Prostate gland (tissue), 2 donors: ENCODE measurements around the gene SND1.

ENCODE experiments used
- POLR2A ChIP-seq: fragments of 450-650 bp; IDR thresholded peaks from one replicate; pipeline ENCODE4 v1.6.1; 2016; ENCODE audit warnings: antibody characterized with exemption, mild to moderate bottlenecking
- POLR2AphosphoS5 ChIP-seq: sonication (generic); formaldehyde crosslinking; IDR thresholded peaks from one replicate; pipeline ENCODE4 v1.6.1; 2017; ENCODE audit warnings: antibody characterized with exemption
- TF ChIP-seq, protein P1 (sequence below), 4 experiments: fragments of 200-600 bp in 2 of 4; fragments of 450-650 bp in 2 of 4; sonication (generic) in 2 of 4; IDR thresholded peaks; 1 replicate in 3 of 4; 2 replicates in 1 of 4; pipeline ENCODE4 v1.5.1; 2016 to 2019; ENCODE audit warnings: antibody characterized with exemption in 4 of 4, mild to moderate bottlenecking in 2 of 4, moderate library complexity in 2 of 4

DNA sequence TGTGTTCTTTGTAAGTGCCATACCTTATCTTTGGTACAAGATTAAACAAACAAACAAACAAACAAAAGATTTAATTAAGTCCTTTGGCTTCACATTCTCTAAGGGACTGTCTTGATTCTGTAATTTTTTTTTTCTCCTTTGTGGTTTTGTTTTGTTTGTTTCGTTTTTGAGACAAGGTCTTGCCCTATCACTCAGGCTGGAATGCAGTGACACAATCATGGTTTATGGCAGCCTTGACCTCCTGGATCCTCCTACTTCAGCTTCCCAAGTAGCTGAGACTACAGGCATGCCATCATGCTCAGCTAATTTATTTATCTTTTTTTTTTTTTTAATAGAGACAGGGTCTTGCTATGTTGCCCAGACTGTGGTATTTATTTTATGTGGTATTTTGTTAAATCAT lies 213.5 kb downstream of the SND1 start:
- TF ChIP-seq, protein P1, sequence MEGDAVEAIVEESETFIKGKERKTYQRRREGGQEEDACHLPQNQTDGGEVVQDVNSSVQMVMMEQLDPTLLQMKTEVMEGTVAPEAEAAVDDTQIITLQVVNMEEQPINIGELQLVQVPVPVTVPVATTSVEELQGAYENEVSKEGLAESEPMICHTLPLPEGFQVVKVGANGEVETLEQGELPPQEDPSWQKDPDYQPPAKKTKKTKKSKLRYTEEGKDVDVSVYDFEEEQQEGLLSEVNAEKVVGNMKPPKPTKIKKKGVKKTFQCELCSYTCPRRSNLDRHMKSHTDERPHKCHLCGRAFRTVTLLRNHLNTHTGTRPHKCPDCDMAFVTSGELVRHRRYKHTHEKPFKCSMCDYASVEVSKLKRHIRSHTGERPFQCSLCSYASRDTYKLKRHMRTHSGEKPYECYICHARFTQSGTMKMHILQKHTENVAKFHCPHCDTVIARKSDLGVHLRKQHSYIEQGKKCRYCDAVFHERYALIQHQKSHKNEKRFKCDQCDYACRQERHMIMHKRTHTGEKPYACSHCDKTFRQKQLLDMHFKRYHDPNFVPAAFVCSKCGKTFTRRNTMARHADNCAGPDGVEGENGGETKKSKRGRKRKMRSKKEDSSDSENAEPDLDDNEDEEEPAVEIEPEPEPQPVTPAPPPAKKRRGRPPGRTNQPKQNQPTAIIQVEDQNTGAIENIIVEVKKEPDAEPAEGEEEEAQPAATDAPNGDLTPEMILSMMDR (IDR thresholded peaks at IDR 0.05) = no peak
- TF ChIP-seq POLR2AphosphoS5 (no peak), POLR2A (no peak)
